Chondrocyte (in vitro differentiated cells): ENCODE measurements around the gene IFNB1. TPM values are rescaled to one million over a fixed set of nuclear protein-coding genes. Genes with fewer than 3 reads are reported as not detected.

Experiments used
- DNase-seq: peaks from one replicate; pipeline ENCODE4 v3.0.0; 2021; ENCODE audit warnings: mixed read lengths, low spot score
- H3K27ac Mint-ChIP-seq: one replicate; pipeline ENCODE4 v1.8.0; 2021; ENCODE audit warnings: mild to moderate bottlenecking, moderate library complexity, mixed read lengths; ENCODE audit not compliant: unreplicated experiment
- H3K27me3 Mint-ChIP-seq: 2 replicates; pipeline ENCODE4 v1.8.0; 2021; ENCODE audit warnings: low read depth, mixed read lengths
- H3K36me3 Mint-ChIP-seq: 2 replicates; pipeline ENCODE4 v1.8.0; 2021; ENCODE audit warnings: low read depth, mixed read lengths
- H3K4me1 Mint-ChIP-seq: 2 replicates; pipeline ENCODE4 v1.8.0; 2021; ENCODE audit warnings: low read depth, mild to moderate bottlenecking, mixed read lengths
- H3K4me3 Mint-ChIP-seq: one replicate; pipeline ENCODE4 v1.8.0; 2021; ENCODE audit warnings: mild to moderate bottlenecking, moderate library complexity, mixed read lengths; ENCODE audit not compliant: unreplicated experiment
- H3K9me3 Mint-ChIP-seq: 2 replicates; pipeline ENCODE4 v1.8.0; 2021; ENCODE audit warnings: low read depth, mixed read lengths
- CTCF ChIP-seq: fragments of 200-600 bp; sonication (generic); IDR thresholded peaks from 2 replicates; pipeline ENCODE4 v1.5.0; 2021; ENCODE audit warnings: antibody characterized with exemption, mild to moderate bottlenecking, moderate library complexity
- total RNA-seq: library from RNA; stranded (reverse); gene quantifications from 3 replicates; pipeline ENCODE4 v1.2.1, GENCODE V29; 2021

IFNB1 gene
- total RNA-seq, 1 donor from 2014 or later = not detected

GRCh38 chr9:21037278-21037677, 40.5 kb downstream of the IFNB1 start:
- H3K4me3 Mint-ChIP-seq = no peak overlapping the region
- DNase-seq = no peak
- no peaks in the 10 kb centered on the region for H3K36me3 Mint-ChIP-seq
- no peaks in the 10 kb centered on the region for H3K4me1 Mint-ChIP-seq
- no peak for TF ChIP-seq CTCF
- no peak overlapping the region for H3K27ac Mint-ChIP-seq
- H3K9me3 Mint-ChIP-seq = no peaks in the 10 kb centered on the region
- H3K27me3 Mint-ChIP-seq = peaks cover 2% of the 10 kb centered on the region

- no peaks in the 10 kb centered on the region for H3K36me3 Mint-ChIP-seq
- H3K4me1 Mint-ChIP-seq = peaks cover 9% of the 10 kb centered on the region
- H3K9me3 Mint-ChIP-seq = no peaks in the 10 kb centered on the region
- DNase-seq = no peak
- peaks cover 2% of the 10 kb centered on the region for H3K27me3 Mint-ChIP-seq
- no peak overlapping the region for H3K27ac Mint-ChIP-seq
- H3K4me3 Mint-ChIP-seq = peak overlapping the region; percentile 61
- no peak for TF ChIP-seq CTCF
These were observed 45.9 kb downstream of the IFNB1 start for GRCh38 chr9:21031808-21032183.

- peaks cover 14% of the 10 kb centered on the region for H3K4me1 Mint-ChIP-seq
- H3K27me3 Mint-ChIP-seq = peaks cover 2% of the 10 kb centered on the region
- H3K36me3 Mint-ChIP-seq = no peaks in the 10 kb centered on the region
- H3K27ac Mint-ChIP-seq = no peak within 1 kb of the TSS
- no peaks in the 10 kb centered on the region for H3K9me3 Mint-ChIP-seq
- no peak for DNase-seq
- peak within 1 kb of the TSS; percentile 61 for H3K4me3 Mint-ChIP-seq
- TF ChIP-seq CTCF = no peak
These were observed 46.5 kb downstream of the IFNB1 start, which contains the start of gene HACD4 for GRCh38 chr9:21031091-21031807. Gene HACD4 (minus strand): TSS chr9:21031640. CDS start chr9:21031590, 50 bp downstream.

- Mint-ChIP-seq H3K4me3 (no peak overlapping the region), H3K36me3 (no peaks in the 10 kb centered on the region), H3K27me3 (peaks cover 2% of the 10 kb centered on the region), H3K27ac (no peak overlapping the region), H3K9me3 (no peaks in the 10 kb centered on the region), H3K4me1 (peaks cover 14% of the 10 kb centered on the region)
- no peak for DNase-seq
- TF ChIP-seq CTCF = no peak
These were observed 47.2 kb downstream of the IFNB1 start for GRCh38 chr9:21030389-21031035.

GRCh38 chr9:21029661-21030060, 48.1 kb downstream of the IFNB1 start:
- H3K36me3 Mint-ChIP-seq = no peaks in the 10 kb centered on the region
- no peak for TF ChIP-seq CTCF
- H3K4me1 Mint-ChIP-seq = peaks cover 14% of the 10 kb centered on the region
- no peak for DNase-seq
- no peak overlapping the region for H3K4me3 Mint-ChIP-seq
- peaks cover 2% of the 10 kb centered on the region for H3K27me3 Mint-ChIP-seq
- no peaks in the 10 kb centered on the region for H3K9me3 Mint-ChIP-seq
- no peak overlapping the region for H3K27ac Mint-ChIP-seq
